ENCODE results near the gene LTK.
"Not testable (repeated sequence)": the region's sequence is repeated elsewhere in the genome, so short reads cannot be mapped to it uniquely, and the experiment has no call there.

LTK gene

GRCh38 chr15:41474941-41475340 is 38.7 kb downstream of the LTK start:
- no peak for DNase-seq (ENCODE audit: low read depth, low spot score)

GRCh38 chr15:41474436-41474835 is 39.2 kb downstream of the LTK start:
- DNase-seq (ENCODE audit: low read depth, low spot score): no peak

GRCh38 chr15:41473418-41473817 is 40.2 kb downstream of the LTK start:
- DNase-seq (ENCODE audit: low read depth, low spot score): no peak

- not testable (repeated sequence) for DNase-seq (ENCODE audit: low read depth, low spot score)
Observed at GRCh38 chr15:41469644-41470043, 44.0 kb downstream of the LTK start.

GRCh38 chr15:41466711-41467110 is 46.9 kb downstream of the LTK start:
- DNase-seq (ENCODE audit: low read depth, low spot score): no peak

GRCh38 chr15:41465822-41466421 is 47.7 kb downstream of the LTK start:
- DNase-seq (ENCODE audit: low read depth, low spot score): peak; percentile 64

GRCh38 chr15:41464889-41465580 is 48.6 kb downstream of the LTK start:
- no peak for DNase-seq (ENCODE audit: low read depth, low spot score)

- DNase-seq (ENCODE audit: low read depth, low spot score): no peak
Observed at GRCh38 chr15:41462084-41462795, 51.4 kb downstream of the LTK start.

Measured in astrocyte of the hippocampus (primary cell).